HepG2 (cell line): ENCODE measurements around the gene TNP2. TPM values are rescaled to one million over a fixed set of nuclear protein-coding genes. Genes with fewer than 3 reads are reported as not detected.
A peak's percentile ranks its signal among the peaks of the same experiment; 100 is the strongest.

Experiments used
- ARHGAP35 ChIP-seq: sonication (generic); formaldehyde crosslinking; IDR thresholded peaks from 2 replicates; pipeline ENCODE4 v1.9.0; 2022; ENCODE audit warnings: mild to moderate bottlenecking, inconsistent platforms, moderate library complexity, missing genetic modification reagents, borderline replicate concordance
- IKZF5 ChIP-seq: IDR thresholded peaks from 2 replicates; pipeline ENCODE4 v1.6.1; 2018; ENCODE audit warnings: missing genetic modification reagents, mild to moderate bottlenecking, missing compliant biosample characterization
- NR3C1 ChIP-seq: sonication (generic); formaldehyde crosslinking; IDR thresholded peaks from 2 replicates; pipeline ENCODE4 v1.4.0; 2020; ENCODE audit warnings: missing genetic modification reagents
- SIN3B ChIP-seq: fragments of 150-350 bp; IDR thresholded peaks from 2 replicates; pipeline ENCODE4 v1.6.1; 2014; ENCODE audit warnings: low read length
- THAP9 ChIP-seq: sonication (generic); formaldehyde crosslinking; IDR thresholded peaks from 2 replicates; pipeline ENCODE4; 2020; ENCODE audit warnings: missing genetic modification reagents, mild to moderate bottlenecking, borderline replicate concordance
- UBTF ChIP-seq: sonication (generic); formaldehyde crosslinking; IDR thresholded peaks from 2 replicates; pipeline ENCODE4 v1.4.0; 2020; ENCODE audit warnings: mild to moderate bottlenecking, missing genetic modification reagents
- ZBTB34 ChIP-seq: sonication (generic); formaldehyde crosslinking; IDR thresholded peaks from 2 replicates; pipeline ENCODE4 v1.8.0; 2022; ENCODE audit warnings: mild to moderate bottlenecking, missing genetic modification reagents
- ZNF263 ChIP-seq: sonication (generic); formaldehyde crosslinking; IDR thresholded peaks from 2 replicates; pipeline ENCODE4 v1.4.0; 2020; ENCODE audit warnings: missing genetic modification reagents
- ZNF646 ChIP-seq: sonication (generic); formaldehyde crosslinking; IDR thresholded peaks from 2 replicates; pipeline ENCODE4 v1.9.0; 2021; ENCODE audit warnings: mild to moderate bottlenecking, missing genetic modification reagents
- ZNF691 ChIP-seq: sonication (generic); formaldehyde crosslinking; IDR thresholded peaks from 2 replicates; pipeline ENCODE4 v1.4.0; 2020; ENCODE audit warnings: missing genetic modification reagents, low read depth, mild to moderate bottlenecking, borderline replicate concordance
- ZNF746 ChIP-seq: sonication (generic); formaldehyde crosslinking; IDR thresholded peaks from 2 replicates; pipeline ENCODE4 v1.8.0; 2022; ENCODE audit warnings: mild to moderate bottlenecking, missing genetic modification reagents
- polyA plus RNA-seq, 8 experiments: library from polyadenylated mRNA; depleted of rRNA in 3 of 8; stranded (reverse) in 7 of 8; unstranded in 1 of 8; fragments of >200 nt; fragmentation: Illumina TruSeq in 4 of 8; extraction: Trizol in 4 of 8; gene quantifications; 2 replicates each; pipeline versions ENCODE4 v1.2.1 to v1.2.3, GENCODE V29; 2011 to 2016; ENCODE audit warnings: low read depth in 4 of 8, missing spikeins in 1 of 8, mixed read lengths in 1 of 8; ENCODE audit not compliant: insufficient read depth in 1 of 8
- total RNA-seq, 5 experiments: library from RNA; depleted of rRNA; stranded (reverse); fragments of >200 nt; fragmentation: Illumina TruSeq; extraction: Trizol; gene quantifications; 2 replicates each; pipeline ENCODE4 v1.2.3, GENCODE V29; 2016; ENCODE audit warnings: low read depth in 1 of 5

Gene TNP2
- total and polyA plus RNA-seq, 2 of the 13 experiments (the other 11 are each of a cell fraction or from before 2014, with no cell fraction given): not detected

- TF ChIP-seq THAP9 (CRISPR knock-in tag) (peak; percentile 65; the same call in 1 of the 2 replicates), ZNF646 (CRISPR knock-in tag) (no peak; the same call in 1 of the 2 replicates), ZNF746 (CRISPR knock-in tag) (no peak), SIN3B (no peak), IKZF5 (CRISPR knock-in tag) (peak; percentile 61; the same call in 1 of the 2 replicates), ZBTB34 (CRISPR knock-in tag) (0 out of 2 replicates have a peak, but pooled peaks have one; percentile 66), ZNF691 (CRISPR knock-in tag) (peak; percentile 64; the same call in 1 of the 2 replicates), ARHGAP35 (CRISPR knock-in tag) (peak; percentile 56), UBTF (peak; percentile 51), NR3C1 (CRISPR knock-in tag) (no peak), ZNF263 (no peak)
Measured at GRCh38 chr16:11258553-11259492, 10.3 kb downstream of the TNP2 start (continued).
